ENCODE results near the gene SCFD2. TPM values are rescaled to one million over a fixed set of nuclear protein-coding genes. Genes with fewer than 3 reads are reported as not detected.

The SCFD2 gene
- polyA plus RNA-seq, 1 donor from 2014 or later: 5.0 TPM

GRCh38 chr4:52856801-52857200 is 509.1 kb downstream of the SCFD2 start:
- Histone ChIP-seq H3K36me3 (ENCODE audit: insufficient read depth, low read length) (no peaks in the 10 kb centered on the region), H4K20me1 (ENCODE audit: insufficient read depth) (no peaks in the 10 kb centered on the region), H3K9me3 (ENCODE audit: low read length) (no peaks in the 10 kb centered on the region), H3K9ac (ENCODE audit: low read length) (no peak overlapping the region), H3K27me3 (ENCODE audit: insufficient read depth, low read depth, low read length) (no peaks in the 10 kb centered on the region), H3F3A (ENCODE audit: insufficient read depth, low read length, poor library complexity, severe bottlenecking) (no peaks in the 10 kb centered on the region), H3K9me2 (ENCODE audit: insufficient read depth, low read length) (no peaks in the 10 kb centered on the region), H3K79me2 (replicated peaks; ENCODE audit: insufficient read depth, low read length) (no peaks in the 10 kb centered on the region), H2AFZ (ENCODE audit: low read depth, low read length) (no peak overlapping the region), H3K27ac (ENCODE audit: low read length) (no peak overlapping the region), H3K4me3 (ENCODE audit: low read length) (no peak overlapping the region), H3K4me2 (ENCODE audit: low read length) (no peak overlapping the region)
- TF ChIP-seq, protein P1, sequence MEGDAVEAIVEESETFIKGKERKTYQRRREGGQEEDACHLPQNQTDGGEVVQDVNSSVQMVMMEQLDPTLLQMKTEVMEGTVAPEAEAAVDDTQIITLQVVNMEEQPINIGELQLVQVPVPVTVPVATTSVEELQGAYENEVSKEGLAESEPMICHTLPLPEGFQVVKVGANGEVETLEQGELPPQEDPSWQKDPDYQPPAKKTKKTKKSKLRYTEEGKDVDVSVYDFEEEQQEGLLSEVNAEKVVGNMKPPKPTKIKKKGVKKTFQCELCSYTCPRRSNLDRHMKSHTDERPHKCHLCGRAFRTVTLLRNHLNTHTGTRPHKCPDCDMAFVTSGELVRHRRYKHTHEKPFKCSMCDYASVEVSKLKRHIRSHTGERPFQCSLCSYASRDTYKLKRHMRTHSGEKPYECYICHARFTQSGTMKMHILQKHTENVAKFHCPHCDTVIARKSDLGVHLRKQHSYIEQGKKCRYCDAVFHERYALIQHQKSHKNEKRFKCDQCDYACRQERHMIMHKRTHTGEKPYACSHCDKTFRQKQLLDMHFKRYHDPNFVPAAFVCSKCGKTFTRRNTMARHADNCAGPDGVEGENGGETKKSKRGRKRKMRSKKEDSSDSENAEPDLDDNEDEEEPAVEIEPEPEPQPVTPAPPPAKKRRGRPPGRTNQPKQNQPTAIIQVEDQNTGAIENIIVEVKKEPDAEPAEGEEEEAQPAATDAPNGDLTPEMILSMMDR (IDR thresholded peaks at IDR 0.05; ENCODE audit: poor library complexity, severe bottlenecking): no peak
- no peak for TF ChIP-seq MXI1 (conservative IDR thresholded peaks at IDR 0.05; ENCODE audit: poor library complexity, severe bottlenecking)
- TF ChIP-seq SMC3 (conservative IDR thresholded peaks at IDR 0.05; ENCODE audit: poor library complexity): no peak
- no peak for TF ChIP-seq RAD21 (conservative IDR thresholded peaks at IDR 0.05)
- no peak for TF ChIP-seq POLR2AphosphoS5 (IDR thresholded peaks at IDR 0.05)

DNA sequence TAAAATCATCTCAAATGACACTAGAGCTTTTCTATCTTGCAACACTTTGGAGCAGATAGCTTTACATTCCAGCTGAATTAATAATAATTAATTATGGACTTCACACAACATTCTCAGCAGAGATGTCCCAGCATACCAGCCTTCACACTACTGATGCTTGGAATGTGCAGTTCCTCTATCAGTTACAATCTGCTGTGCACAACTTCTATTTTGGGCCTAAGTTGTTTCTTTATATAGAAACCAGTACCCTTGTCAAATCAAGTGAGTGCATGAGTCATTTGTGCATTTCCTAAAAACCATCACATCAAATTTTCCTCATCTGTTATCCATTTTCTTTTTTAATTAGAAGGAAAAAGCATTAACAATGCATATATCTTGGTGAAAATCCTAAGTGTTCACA is 512.5 kb downstream of the SCFD2 start:
- Histone ChIP-seq H3F3A (ENCODE audit: insufficient read depth, low read length, poor library complexity, severe bottlenecking) (no peaks in the 10 kb centered on the region), H2AFZ (ENCODE audit: low read depth, low read length) (no peak overlapping the region), H3K9me2 (ENCODE audit: insufficient read depth, low read length) (no peaks in the 10 kb centered on the region), H3K9me3 (ENCODE audit: low read length) (no peaks in the 10 kb centered on the region), H3K79me2 (replicated peaks; ENCODE audit: insufficient read depth, low read length) (no peaks in the 10 kb centered on the region), H3K9ac (ENCODE audit: low read length) (no peak overlapping the region), H3K4me2 (ENCODE audit: low read length) (no peak overlapping the region), H3K27me3 (ENCODE audit: insufficient read depth, low read depth, low read length) (no peaks in the 10 kb centered on the region), H3K4me3 (ENCODE audit: low read length) (no peak overlapping the region), H4K20me1 (ENCODE audit: insufficient read depth) (no peaks in the 10 kb centered on the region), H3K27ac (ENCODE audit: low read length) (no peak overlapping the region), H3K36me3 (ENCODE audit: insufficient read depth, low read length) (no peaks in the 10 kb centered on the region)
- TF ChIP-seq RAD21 (conservative IDR thresholded peaks at IDR 0.05) (no peak), SMC3 (conservative IDR thresholded peaks at IDR 0.05; ENCODE audit: poor library complexity) (no peak), TAF1 (IDR thresholded peaks at IDR 0.05; ENCODE audit: low read depth) (no peak), REST (IDR thresholded peaks at IDR 0.05; ENCODE audit: borderline replicate concordance) (no peak), EZH2 (IDR thresholded peaks at IDR 0.05; ENCODE audit: borderline replicate concordance, insufficient read depth, low read length, poor library complexity, severe bottlenecking) (no peak), POLR2AphosphoS5 (IDR thresholded peaks at IDR 0.05) (no peak), MXI1 (conservative IDR thresholded peaks at IDR 0.05; ENCODE audit: poor library complexity, severe bottlenecking) (no peak), EP300 (conservative IDR thresholded peaks at IDR 0.05; ENCODE audit: poor library complexity, severe bottlenecking) (no peak)
- TF ChIP-seq, protein P1 (IDR thresholded peaks at IDR 0.05; ENCODE audit: poor library complexity, severe bottlenecking): no peak
